Prostate gland (tissue), 2 donors: ENCODE measurements around the gene KRT2.

Source experiments
- POLR2A ChIP-seq: fragments of 450-650 bp; IDR thresholded peaks from one replicate; pipeline ENCODE4 v1.6.1; 2016; ENCODE audit warnings: antibody characterized with exemption, mild to moderate bottlenecking
- POLR2AphosphoS5 ChIP-seq: sonication (generic); formaldehyde crosslinking; IDR thresholded peaks from one replicate; pipeline ENCODE4 v1.6.1; 2017; ENCODE audit warnings: antibody characterized with exemption
- TF ChIP-seq, protein P1 (sequence below), 4 experiments: fragments of 200-600 bp in 2 of 4; fragments of 450-650 bp in 2 of 4; sonication (generic) in 2 of 4; IDR thresholded peaks; 1 replicate in 3 of 4; 2 replicates in 1 of 4; pipeline ENCODE4 v1.5.1; 2016 to 2019; ENCODE audit warnings: antibody characterized with exemption in 4 of 4, mild to moderate bottlenecking in 2 of 4, moderate library complexity in 2 of 4

DNA sequence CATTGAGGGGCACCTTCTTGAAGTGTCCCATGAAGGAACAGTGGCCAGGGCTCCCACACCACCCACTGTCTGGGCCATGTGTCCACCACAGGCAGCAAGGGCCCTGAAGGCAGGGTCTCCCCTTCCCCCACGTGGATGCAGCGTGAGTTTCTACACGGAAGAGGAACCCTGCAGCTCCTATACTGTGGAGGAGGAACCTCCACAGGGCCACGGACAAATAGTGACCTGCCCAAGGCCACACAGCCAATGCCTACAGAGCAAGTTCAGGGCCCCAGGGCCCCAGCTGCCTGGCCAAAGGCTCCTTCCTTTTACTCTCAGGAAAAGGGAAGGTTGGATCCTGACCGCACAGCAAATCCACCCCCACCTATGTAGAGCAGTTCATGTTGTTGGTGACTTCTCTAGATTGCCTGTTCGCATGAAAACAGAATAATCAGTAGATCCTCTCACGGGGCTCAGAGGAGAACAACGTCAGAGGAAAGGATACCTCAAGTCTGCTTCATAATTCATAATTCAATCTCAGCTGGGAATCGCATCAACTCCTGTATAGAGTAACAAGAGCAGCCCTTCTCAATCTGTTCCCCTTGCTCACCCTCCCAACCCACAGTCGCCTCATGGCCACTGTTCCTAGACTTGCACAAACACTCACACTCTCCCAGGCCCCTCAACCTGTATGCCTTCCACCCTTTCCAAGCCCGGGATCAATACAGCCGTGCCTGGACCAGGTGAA, 22.6 kb downstream of the KRT2 start:
- TF ChIP-seq, protein P1, sequence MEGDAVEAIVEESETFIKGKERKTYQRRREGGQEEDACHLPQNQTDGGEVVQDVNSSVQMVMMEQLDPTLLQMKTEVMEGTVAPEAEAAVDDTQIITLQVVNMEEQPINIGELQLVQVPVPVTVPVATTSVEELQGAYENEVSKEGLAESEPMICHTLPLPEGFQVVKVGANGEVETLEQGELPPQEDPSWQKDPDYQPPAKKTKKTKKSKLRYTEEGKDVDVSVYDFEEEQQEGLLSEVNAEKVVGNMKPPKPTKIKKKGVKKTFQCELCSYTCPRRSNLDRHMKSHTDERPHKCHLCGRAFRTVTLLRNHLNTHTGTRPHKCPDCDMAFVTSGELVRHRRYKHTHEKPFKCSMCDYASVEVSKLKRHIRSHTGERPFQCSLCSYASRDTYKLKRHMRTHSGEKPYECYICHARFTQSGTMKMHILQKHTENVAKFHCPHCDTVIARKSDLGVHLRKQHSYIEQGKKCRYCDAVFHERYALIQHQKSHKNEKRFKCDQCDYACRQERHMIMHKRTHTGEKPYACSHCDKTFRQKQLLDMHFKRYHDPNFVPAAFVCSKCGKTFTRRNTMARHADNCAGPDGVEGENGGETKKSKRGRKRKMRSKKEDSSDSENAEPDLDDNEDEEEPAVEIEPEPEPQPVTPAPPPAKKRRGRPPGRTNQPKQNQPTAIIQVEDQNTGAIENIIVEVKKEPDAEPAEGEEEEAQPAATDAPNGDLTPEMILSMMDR (IDR thresholded peaks at IDR 0.05), result no peak
- no peak for TF ChIP-seq POLR2A
- no peak for TF ChIP-seq POLR2AphosphoS5
